ENCODE measurements around the gene BACH2. TPM values are rescaled to one million over a fixed set of nuclear protein-coding genes. Genes with fewer than 3 reads are reported as not detected.

Gene BACH2
- polyA plus RNA-seq, 1 experiment, result 2.2 TPM

DNA sequence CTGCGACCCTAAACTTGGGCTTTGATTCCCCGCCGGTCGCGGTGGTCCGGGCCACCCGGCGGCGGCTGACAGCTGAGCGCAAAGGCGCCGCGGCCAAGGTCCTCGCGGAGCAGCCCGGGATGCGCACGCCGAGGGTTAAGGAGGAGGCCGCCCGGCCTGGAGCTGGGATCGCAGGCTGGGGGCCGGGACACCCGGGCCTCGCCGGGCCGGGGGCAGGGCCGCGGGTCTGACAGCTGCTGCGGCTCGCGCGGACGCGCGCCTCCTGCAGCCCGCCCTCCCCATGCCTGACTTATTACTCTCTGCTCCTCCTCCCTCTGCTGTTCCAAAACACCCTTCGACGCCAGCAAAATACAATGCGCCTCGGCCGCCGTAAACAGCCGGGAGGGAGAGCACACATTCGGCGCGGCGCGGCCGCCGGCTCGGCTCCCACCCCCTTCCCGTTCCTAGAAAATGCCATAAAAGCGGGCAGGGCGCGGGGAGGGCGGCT is 746 bp downstream of the BACH2 start:
- POLR2A ChIA-PET, result interaction anchor here (0.6 to 2.7 kb wide), 6 partner anchors 11 to 355 kb away, joined by 3 to 17 read pairs (median 6); no protein-coding TSS in a partner anchor
- peak; percentile 43 for DNase-seq (ENCODE audit: low read depth, low spot score)

DNA sequence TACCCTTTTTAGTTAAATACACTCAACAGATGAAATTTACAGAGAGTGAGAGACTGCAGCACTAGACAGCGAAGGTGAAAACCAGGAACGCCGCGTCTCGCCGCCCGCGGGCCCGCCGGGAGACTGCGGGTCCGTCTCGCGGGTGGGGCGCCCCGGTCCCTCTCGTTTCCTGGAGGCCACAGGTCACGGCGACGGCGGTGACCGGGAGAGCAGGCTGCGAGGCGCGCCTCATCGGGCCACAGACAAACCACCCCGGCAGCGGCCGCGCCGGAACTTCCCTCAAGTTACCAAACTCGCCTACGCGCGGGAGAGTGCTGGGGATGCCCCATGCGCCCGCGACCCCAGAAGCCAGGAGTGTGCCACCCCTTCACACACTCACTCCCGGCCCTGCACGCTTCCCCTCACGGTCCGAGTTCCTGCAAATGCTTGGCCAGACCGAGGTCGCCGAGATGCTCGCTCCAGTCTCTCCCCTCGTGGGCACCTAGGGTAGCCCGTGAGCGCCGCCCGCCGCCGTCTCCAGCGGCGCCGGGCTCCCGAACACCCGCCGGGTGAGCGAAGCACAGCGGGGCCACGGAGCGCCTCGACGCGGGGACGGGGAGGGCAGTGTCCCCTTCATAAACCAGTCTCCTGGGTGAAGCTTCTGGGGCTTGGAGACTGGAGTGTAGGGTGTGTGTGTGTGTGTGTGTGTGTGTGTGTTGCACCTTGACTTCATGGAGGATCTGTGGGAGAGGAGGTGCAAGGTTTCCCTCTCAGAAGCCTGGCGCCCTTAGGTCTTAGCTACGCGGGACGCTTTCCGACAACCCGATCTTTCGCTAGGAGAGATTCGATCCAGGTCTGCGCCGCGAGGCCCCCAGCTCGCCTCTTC is 1.4 kb downstream of the BACH2 start:
- DNase-seq (ENCODE audit: low read depth, low spot score), result no peak
- Histone ChIP-seq H3K27me3 (ENCODE audit: control insufficient read depth, insufficient read depth, low read length) (peaks cover 7% of the 10 kb centered on the region), H3K9me3 (ENCODE audit: control insufficient read depth, insufficient read depth, low read length) (no peaks in the 10 kb centered on the region; the same call in 1 of the 2 replicates), H3K4me3 (ENCODE audit: low read depth, low read length) (peak overlapping the region; percentile 73), H3K27ac (ENCODE audit: low read depth, low read length) (peak overlapping the region; percentile 39)
- POLR2A ChIA-PET, result interaction anchor here (0.6 to 2.7 kb wide), 6 partner anchors 10 to 355 kb away, joined by 3 to 17 read pairs (median 6); no protein-coding TSS in a partner anchor
- peak; percentile 31 for TF ChIP-seq CTCF (IDR thresholded peaks at IDR 0.05; ENCODE audit: low read depth, low read length)
- CTCF ChIA-PET, result interaction anchor here (0.7 to 2.3 kb wide), 9 partner anchors 10 to 355 kb away, joined by 3 to 23 read pairs (median 3); no protein-coding TSS in a partner anchor

More for the DNA sequence above, 746 bp downstream of the BACH2 start:
- TF ChIP-seq CTCF (IDR thresholded peaks at IDR 0.05; ENCODE audit: low read depth, low read length), result peak; percentile 7; the same call in 1 of the 2 replicates
- CTCF ChIA-PET, result interaction anchor here (0.7 to 2.3 kb wide), 9 partner anchors 11 to 355 kb away, joined by 3 to 23 read pairs (median 3); no protein-coding TSS in a partner anchor
- Histone ChIP-seq H3K27ac (ENCODE audit: low read depth, low read length) (peak overlapping the region; percentile 39), H3K9me3 (ENCODE audit: control insufficient read depth, insufficient read depth, low read length) (no peaks in the 10 kb centered on the region; the same call in 1 of the 2 replicates), H3K4me3 (ENCODE audit: low read depth, low read length) (peak overlapping the region; percentile 73), H3K27me3 (ENCODE audit: control insufficient read depth, insufficient read depth, low read length) (peaks cover 8% of the 10 kb centered on the region)

GRCh38 chr6:90294614-90294988 is 2.0 kb downstream of the BACH2 start:
- DNase-seq (ENCODE audit: low read depth, low spot score), result no peak
- no peak overlapping the region for H3K27ac ChIP-seq (ENCODE audit: low read depth, low read length)
- TF ChIP-seq CTCF (IDR thresholded peaks at IDR 0.05; ENCODE audit: low read depth, low read length), result no peak
- peaks cover 5% of the 10 kb centered on the region for H3K27me3 ChIP-seq (ENCODE audit: control insufficient read depth, insufficient read depth, low read length)
- H3K9me3 ChIP-seq (ENCODE audit: control insufficient read depth, insufficient read depth, low read length), result no peaks in the 10 kb centered on the region; the same call in 1 of the 2 replicates
- CTCF ChIA-PET, result interaction anchor here (0.5 to 2.2 kb wide), 2 partner anchors 206 to 354 kb away, joined by 3 to 11 read pairs; no protein-coding TSS in a partner anchor
- POLR2A ChIA-PET, result interaction anchor here (2.7 kb wide), 1 partner anchor 76 kb away, joined by 17 read pairs; no protein-coding TSS in a partner anchor
- peak overlapping the region; percentile 73 for H3K4me3 ChIP-seq (ENCODE audit: low read depth, low read length)

- POLR2A ChIA-PET, result interaction anchor here (2.7 kb wide), 1 partner anchor 76 kb away, joined by 17 read pairs; no protein-coding TSS in a partner anchor
- TF ChIP-seq CTCF (IDR thresholded peaks at IDR 0.05; ENCODE audit: low read depth, low read length), result no peak
- DNase-seq (ENCODE audit: low read depth, low spot score), result no peak
- H3K27ac ChIP-seq (ENCODE audit: low read depth, low read length), result no peak overlapping the region
- CTCF ChIA-PET, result interaction anchor here (0.5 to 2.2 kb wide), 2 partner anchors 206 to 354 kb away, joined by 3 to 11 read pairs; no protein-coding TSS in a partner anchor
- H3K9me3 ChIP-seq (ENCODE audit: control insufficient read depth, insufficient read depth, low read length), result no peaks in the 10 kb centered on the region; the same call in 1 of the 2 replicates
- peaks cover 5% of the 10 kb centered on the region for H3K27me3 ChIP-seq (ENCODE audit: control insufficient read depth, insufficient read depth, low read length)
- no peak overlapping the region for H3K4me3 ChIP-seq (ENCODE audit: low read depth, low read length)
Observed at GRCh38 chr6:90294008-90294511, 2.6 kb downstream of the BACH2 start.

All from AG04450 (cell line).